ENCODE data around the gene TDRKH. TPM values are rescaled to one million over a fixed set of nuclear protein-coding genes. Genes with fewer than 3 reads are reported as not detected.

The TDRKH gene
- total and polyA plus RNA-seq, 2 experiments from 2014 or later: 2.2 to 3.6 TPM

DNA sequence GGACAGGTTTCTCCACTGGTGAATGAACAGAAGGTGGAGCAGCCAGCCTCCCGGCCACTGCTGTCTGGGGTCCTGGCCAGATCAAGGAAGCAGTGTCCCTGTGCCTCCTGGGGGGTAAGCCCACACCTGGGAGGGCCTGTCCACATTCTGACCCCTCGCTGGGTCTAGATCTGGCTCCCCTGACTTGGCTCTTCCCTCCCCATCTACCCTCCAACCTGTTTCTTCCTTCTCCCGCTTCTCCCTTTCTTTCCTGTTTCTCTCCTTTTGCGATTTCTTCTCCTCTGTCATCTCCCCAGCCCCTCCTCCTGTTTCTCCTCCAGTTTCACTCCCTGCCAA is 40.9 kb upstream of the TDRKH start:
- no peak overlapping the region for H2AFZ ChIP-seq
- H3K36me3 ChIP-seq (ENCODE audit: low read depth): no peaks in the 10 kb centered on the region
- WGBS, 2 experiments (ENCODE audit: low coverage in 1 of 2, low lambda C conversion rate in 2 of 2, missing lambda C conversion rate in 2 of 2): 71 to 78% methylated on average over 4 of the region's 4 CpGs
- H3K4me3 ChIP-seq: no peak overlapping the region
- no peak overlapping the region for H3K4me2 ChIP-seq (ENCODE audit: unreplicated experiment)
- in situ Hi-C loops (cut with MboI): no loop called here
- H3K9me2 ChIP-seq (ENCODE audit: insufficient read depth): no peaks in the 10 kb centered on the region
- no peaks in the 10 kb centered on the region for H4K20me1 ChIP-seq (ENCODE audit: insufficient read depth)
- H3K27ac ChIP-seq: no peak overlapping the region
- H3K9ac ChIP-seq: no peak overlapping the region
- TF ChIP-seq EZH2phosphoT487 (IDR thresholded peaks at IDR 0.05; ENCODE audit: insufficient read depth, low read depth): no peak
- TF ChIP-seq EZH2 (IDR thresholded peaks at IDR 0.05; ENCODE audit: insufficient read depth, poor library complexity, severe bottlenecking): no peak
- no peaks in the 10 kb centered on the region for H3K79me2 ChIP-seq (ENCODE audit: insufficient read depth)
- no peaks in the 10 kb centered on the region for H3K27me3 ChIP-seq (replicated peaks; ENCODE audit: insufficient read depth)
- H3F3A ChIP-seq (ENCODE audit: insufficient read depth): no peaks in the 10 kb centered on the region
- no peaks in the 10 kb centered on the region for H3K4me1 ChIP-seq (ENCODE audit: insufficient read depth)
- no peak for DNase-seq
- no peaks in the 10 kb centered on the region for H3K9me3 ChIP-seq (ENCODE audit: low read depth)

DNA sequence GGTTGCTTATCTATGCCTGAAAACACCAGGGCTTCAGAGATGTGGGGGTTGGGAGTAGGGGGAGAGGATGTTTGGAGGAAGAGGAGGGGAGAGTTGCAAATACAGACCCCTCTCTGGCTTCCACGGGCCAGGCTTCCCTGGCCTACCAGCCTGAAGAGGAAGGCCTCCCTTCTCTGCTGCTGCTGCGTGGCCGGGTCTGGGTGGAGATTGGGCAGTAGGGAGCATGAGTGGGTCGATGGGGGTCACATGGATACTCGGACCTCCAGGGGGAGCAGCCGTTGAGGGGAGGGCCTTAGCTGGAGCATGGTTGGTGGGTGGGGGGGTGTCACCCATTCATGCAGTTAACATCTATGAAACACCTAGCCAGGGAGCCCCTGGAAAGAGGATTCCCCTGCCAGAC is 39.8 kb upstream of the TDRKH start:
- DNase-seq: no peak
- no peaks in the 10 kb centered on the region for H3K9me2 ChIP-seq (ENCODE audit: insufficient read depth)
- H3K4me1 ChIP-seq (ENCODE audit: insufficient read depth): no peaks in the 10 kb centered on the region
- no peak overlapping the region for H3K27ac ChIP-seq
- H2AFZ ChIP-seq: no peak overlapping the region
- WGBS, 2 experiments (ENCODE audit: low coverage in 1 of 2, low lambda C conversion rate in 2 of 2, missing lambda C conversion rate in 2 of 2): 46 to 62% methylated on average over 6 of the region's 6 CpGs
- no peaks in the 10 kb centered on the region for H3K27me3 ChIP-seq (replicated peaks; ENCODE audit: insufficient read depth)
- no peaks in the 10 kb centered on the region for H3K36me3 ChIP-seq (ENCODE audit: low read depth)
- no peak overlapping the region for H3K4me2 ChIP-seq (ENCODE audit: unreplicated experiment)
- no peaks in the 10 kb centered on the region for H3F3A ChIP-seq (ENCODE audit: insufficient read depth)
- H3K4me3 ChIP-seq: no peak overlapping the region
- H4K20me1 ChIP-seq (ENCODE audit: insufficient read depth): no peaks in the 10 kb centered on the region
- H3K79me2 ChIP-seq (ENCODE audit: insufficient read depth): no peaks in the 10 kb centered on the region
- no peak for TF ChIP-seq EZH2phosphoT487 (IDR thresholded peaks at IDR 0.05; ENCODE audit: insufficient read depth, low read depth)
- TF ChIP-seq EZH2 (IDR thresholded peaks at IDR 0.05; ENCODE audit: insufficient read depth, poor library complexity, severe bottlenecking): no peak
- in situ Hi-C loops (cut with MboI): no loop called here
- no peak overlapping the region for H3K9ac ChIP-seq
- no peaks in the 10 kb centered on the region for H3K9me3 ChIP-seq (ENCODE audit: low read depth)

DNA sequence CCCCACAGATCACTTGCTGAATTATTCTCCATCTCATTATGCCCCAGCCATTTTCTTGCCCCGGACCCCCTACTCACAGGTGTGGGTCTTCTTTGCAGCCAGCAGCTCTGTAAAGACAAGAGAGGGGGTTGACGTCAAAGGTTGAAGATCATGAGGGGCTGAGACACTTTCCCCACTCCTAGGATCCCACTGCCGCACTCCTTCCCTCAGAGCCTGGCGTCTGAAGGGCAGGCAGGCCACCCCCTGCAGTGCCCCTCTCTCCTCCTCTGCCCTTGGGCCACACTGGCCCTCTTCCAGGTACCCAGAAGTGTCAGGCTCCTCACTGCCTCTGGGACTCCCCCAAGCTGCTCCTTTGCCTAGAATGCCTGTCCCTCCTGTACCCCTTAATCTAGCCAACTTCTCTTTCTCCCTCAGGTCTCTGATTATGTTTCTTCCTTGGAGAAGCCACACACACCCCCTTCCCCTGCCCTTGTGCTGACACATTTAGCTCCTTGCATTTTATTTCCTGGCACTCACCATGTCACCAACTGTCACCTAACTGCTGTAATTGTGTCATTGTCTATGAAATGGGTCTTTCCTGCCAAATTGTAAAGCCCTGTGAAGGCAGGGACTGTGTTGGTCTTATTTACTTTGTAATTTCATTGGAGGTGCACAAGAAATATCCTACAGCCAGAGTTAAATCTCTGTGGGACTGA is 39.2 kb upstream of the TDRKH start:
- no peak overlapping the region for H2AFZ ChIP-seq
- no peaks in the 10 kb centered on the region for H3K36me3 ChIP-seq (ENCODE audit: low read depth)
- no peak overlapping the region for H3K4me2 ChIP-seq (ENCODE audit: unreplicated experiment)
- H3K79me2 ChIP-seq (ENCODE audit: insufficient read depth): no peaks in the 10 kb centered on the region
- WGBS, 2 experiments (ENCODE audit: low coverage in 1 of 2, low lambda C conversion rate in 2 of 2, missing lambda C conversion rate in 2 of 2): 61 to 74% methylated on average over 4 of the region's 4 CpGs
- no peak overlapping the region for H3K27ac ChIP-seq
- H3K9me3 ChIP-seq (ENCODE audit: low read depth): no peaks in the 10 kb centered on the region
- in situ Hi-C loops (cut with MboI): no loop called here
- no peaks in the 10 kb centered on the region for H3K9me2 ChIP-seq (ENCODE audit: insufficient read depth)
- no peak overlapping the region for H3K9ac ChIP-seq
- no peaks in the 10 kb centered on the region for H3K27me3 ChIP-seq (replicated peaks; ENCODE audit: insufficient read depth)
- no peak for DNase-seq
- H3K4me3 ChIP-seq: no peak overlapping the region
- H4K20me1 ChIP-seq (ENCODE audit: insufficient read depth): no peaks in the 10 kb centered on the region
- H3F3A ChIP-seq (ENCODE audit: insufficient read depth): no peaks in the 10 kb centered on the region
- TF ChIP-seq EZH2phosphoT487 (IDR thresholded peaks at IDR 0.05; ENCODE audit: insufficient read depth, low read depth) (no peak), EZH2 (IDR thresholded peaks at IDR 0.05; ENCODE audit: insufficient read depth, poor library complexity, severe bottlenecking) (no peak)
- no peaks in the 10 kb centered on the region for H3K4me1 ChIP-seq (ENCODE audit: insufficient read depth)

DNA sequence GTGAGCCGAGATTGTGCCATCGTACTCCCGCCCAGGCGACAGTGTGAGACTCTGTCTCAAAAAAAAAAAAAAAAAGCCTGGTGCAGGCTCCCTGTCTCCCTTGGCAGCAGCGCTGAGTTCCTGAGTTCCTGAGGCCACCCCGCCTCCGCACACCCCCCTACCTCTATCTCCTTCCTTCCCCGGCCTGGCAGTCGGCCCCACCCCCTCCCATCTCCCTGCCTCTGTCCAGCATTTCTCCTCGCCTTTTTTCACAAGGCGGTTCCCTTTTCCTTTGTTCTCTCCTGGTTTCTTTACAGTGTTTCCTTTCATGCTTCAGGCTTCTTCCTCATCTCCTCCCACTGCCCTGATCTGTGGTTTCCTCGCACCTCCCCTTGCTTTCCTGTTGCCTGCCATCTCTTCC is 38.6 kb upstream of the TDRKH start:
- Histone ChIP-seq H3K4me3 (no peak overlapping the region), H3F3A (ENCODE audit: insufficient read depth) (no peaks in the 10 kb centered on the region), H3K9me3 (ENCODE audit: low read depth) (no peaks in the 10 kb centered on the region), H3K4me1 (ENCODE audit: insufficient read depth) (no peaks in the 10 kb centered on the region), H3K27me3 (replicated peaks; ENCODE audit: insufficient read depth) (no peaks in the 10 kb centered on the region), H4K20me1 (ENCODE audit: insufficient read depth) (no peaks in the 10 kb centered on the region), H3K9ac (no peak overlapping the region), H3K9me2 (ENCODE audit: insufficient read depth) (no peaks in the 10 kb centered on the region), H3K4me2 (ENCODE audit: unreplicated experiment) (no peak overlapping the region), H3K36me3 (ENCODE audit: low read depth) (no peaks in the 10 kb centered on the region), H2AFZ (no peak overlapping the region), H3K27ac (no peak overlapping the region), H3K79me2 (ENCODE audit: insufficient read depth) (no peaks in the 10 kb centered on the region)
- no peak for TF ChIP-seq EZH2phosphoT487 (IDR thresholded peaks at IDR 0.05; ENCODE audit: insufficient read depth, low read depth)
- TF ChIP-seq EZH2 (IDR thresholded peaks at IDR 0.05; ENCODE audit: insufficient read depth, poor library complexity, severe bottlenecking): no peak
- WGBS, 2 experiments (ENCODE audit: low coverage in 1 of 2, low lambda C conversion rate in 2 of 2, missing lambda C conversion rate in 2 of 2): 38 to 42% methylated on average over 7 to 11 of the region's 12 CpGs
- DNase-seq: peak; percentile 32
- in situ Hi-C loops (cut with MboI): no loop called here

Data from GM23248 (cell line).